ENCODE results near the gene NFS1. TPM values are rescaled to one million over a fixed set of nuclear protein-coding genes. Genes with fewer than 3 reads are reported as not detected.
A peak's percentile ranks its signal among the peaks of the same experiment; 100 is the strongest.

NFS1 gene
- total RNA-seq, 5 donors from 2014 or later (not counting 1 experiment from before 2014, with no cell fraction given), result 17.7 to 33.5 (median 31.2) TPM

GRCh38 chr20:35620818-35621559 is 78.2 kb downstream of the NFS1 start:
- Mint-ChIP-seq H3K4me3 (no peak overlapping the region), H3K9me3 (no peaks in the 10 kb centered on the region), H3K27ac (peak overlapping the region in 1 of 2 donors; percentile 44), H3K27me3 (no peaks in the 10 kb centered on the region), H3K36me3 (peaks cover 7% of the 10 kb centered on the region), H3K4me1 (peaks cover 31 to 36% (median 36%) of the 10 kb centered on the region in 3 donors)
- Histone ChIP-seq H3K9me3 (no peaks in the 10 kb centered on the region), H3K27me3 (replicated peaks in 1 of 2; ENCODE audit: control insufficient read depth in 2 of 2, extremely low read depth in 1 of 2, insufficient read depth in 2 of 2, low read length in 1 of 2) (peaks cover 0 to 4% of the 10 kb centered on the region in 2 experiments), H3K27ac (ENCODE audit: low read length) (no peak overlapping the region), H3K4me3 (ENCODE audit: control insufficient read depth in 1 of 2, extremely low read depth in 1 of 2, low read length in 1 of 2) (no peak overlapping the region), H3K36me3 (ENCODE audit: control insufficient read depth in 2 of 2, extremely low read depth in 1 of 2, insufficient read depth in 1 of 2, low read length in 1 of 2) (peaks cover 4 to 10% of the 10 kb centered on the region in 2 donors), H3K4me1 (ENCODE audit: control insufficient read depth in 1 of 2, extremely low read depth in 1 of 2, insufficient read depth in 2 of 2, low read length in 2 of 2) (peaks cover 15 to 36% of the 10 kb centered on the region in 2 experiments)
- DNase-seq, result no peak
- ChIA-PET CTCF (no interaction called here), POLR2A (no interaction called here)
- ATAC-seq (replicated peaks in 1 of 4), result no peak
- WGBS (ENCODE audit: insufficient coverage), result 94% methylated on average over 7 of the region's 11 CpGs

DNA sequence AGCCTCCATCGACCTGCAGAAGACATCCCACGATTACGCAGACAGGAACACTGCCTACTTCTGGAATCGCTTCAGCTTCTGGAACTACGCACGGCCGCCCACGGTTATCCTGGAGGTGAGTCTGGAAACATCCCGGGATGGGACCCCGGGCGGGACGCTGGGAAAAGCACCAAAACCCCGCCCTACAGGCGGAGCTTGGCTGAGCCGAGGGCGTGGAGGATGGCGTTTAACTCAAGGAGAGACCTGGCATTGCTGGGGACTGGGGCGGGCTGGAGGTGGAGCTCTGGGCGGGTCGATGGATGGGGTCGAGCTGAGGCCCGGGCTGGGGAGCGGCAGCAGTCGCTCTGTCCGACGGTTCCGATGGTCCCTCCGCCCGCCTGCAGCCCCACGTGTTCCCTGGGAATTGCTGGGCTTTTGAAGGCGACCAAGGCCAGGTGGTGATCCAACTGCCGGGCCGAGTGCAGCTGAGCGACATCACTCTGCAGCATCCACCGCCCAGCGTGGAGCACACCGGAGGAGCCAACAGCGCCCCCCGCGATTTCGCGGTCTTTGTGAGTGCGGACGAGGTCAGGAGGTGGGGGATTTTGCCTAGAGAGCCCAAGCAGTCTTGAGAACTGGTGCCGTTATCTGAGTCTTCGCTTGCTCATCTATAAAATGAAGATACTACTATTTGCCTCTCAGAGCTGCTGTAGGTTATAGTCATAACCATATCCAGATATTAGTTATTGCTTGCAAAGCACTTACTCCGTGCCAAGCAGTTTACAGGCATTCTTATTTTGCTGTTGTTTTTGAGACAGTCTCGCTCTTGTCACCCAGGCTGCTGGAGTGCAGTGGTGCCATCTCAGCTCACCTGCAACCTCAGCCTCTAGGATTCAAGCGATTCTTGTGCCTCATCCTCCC is 79.7 kb downstream of the NFS1 start:
- POLR2A ChIA-PET, result interaction anchor here (0.5 to 1.3 kb wide), 11 partner anchors 11 to 149 kb away, joined by 3 to 7 read pairs (median 3); partner anchors contain the start of genes CPNE1 (in 1 of the 2) and RBM12 (in 1 of the 2)
- H3K9me3 ChIP-seq, result no peaks in the 10 kb centered on the region
- Mint-ChIP-seq H3K27me3 (no peaks in the 10 kb centered on the region), H3K36me3 (no peaks in the 10 kb centered on the region), H3K4me1 (peaks cover 35 to 45% (median 42%) of the 10 kb centered on the region in 3 donors), H3K27ac (peak overlapping the region; percentile 50 to 84), H3K4me3 (peak overlapping the region; percentile 79 to 86 (median 83)), H3K9me3 (no peaks in the 10 kb centered on the region)
- H3K4me1 ChIP-seq (ENCODE audit: control insufficient read depth in 1 of 2, extremely low read depth in 1 of 2, insufficient read depth in 2 of 2, low read length in 2 of 2), result peaks cover 17 to 47% of the 10 kb centered on the region in 2 experiments
- peak; percentile 26 to 35 (median 33) for ATAC-seq (replicated peaks in 1 of 4)
- no peaks in the 10 kb centered on the region for H3K36me3 ChIP-seq (ENCODE audit: control insufficient read depth in 2 of 2, extremely low read depth in 1 of 2, insufficient read depth in 1 of 2, low read length in 1 of 2)
- DNase-seq, result peak; percentile 57 to 89 (median 72)
- peaks cover 0 to 4% of the 10 kb centered on the region in 2 experiments for H3K27me3 ChIP-seq (replicated peaks in 1 of 2; ENCODE audit: control insufficient read depth in 2 of 2, extremely low read depth in 1 of 2, insufficient read depth in 2 of 2, low read length in 1 of 2)
- peak overlapping the region; percentile 68 to 78 for H3K4me3 ChIP-seq (ENCODE audit: control insufficient read depth in 1 of 2, extremely low read depth in 1 of 2, low read length in 1 of 2)
- CTCF ChIA-PET, result interaction anchor here (0.6 to 2.4 kb wide), 13 partner anchors 14 to 328 kb away, joined by 3 to 17 read pairs (median 3); partner anchors contain the start of genes CPNE1 (in 1 of the 2) and RBM12 (in 1 of the 2)
- 1% methylated on average over 45 of the region's 49 CpGs for WGBS (ENCODE audit: insufficient coverage)
- peak overlapping the region; percentile 57 for H3K27ac ChIP-seq (ENCODE audit: low read length)

DNA sequence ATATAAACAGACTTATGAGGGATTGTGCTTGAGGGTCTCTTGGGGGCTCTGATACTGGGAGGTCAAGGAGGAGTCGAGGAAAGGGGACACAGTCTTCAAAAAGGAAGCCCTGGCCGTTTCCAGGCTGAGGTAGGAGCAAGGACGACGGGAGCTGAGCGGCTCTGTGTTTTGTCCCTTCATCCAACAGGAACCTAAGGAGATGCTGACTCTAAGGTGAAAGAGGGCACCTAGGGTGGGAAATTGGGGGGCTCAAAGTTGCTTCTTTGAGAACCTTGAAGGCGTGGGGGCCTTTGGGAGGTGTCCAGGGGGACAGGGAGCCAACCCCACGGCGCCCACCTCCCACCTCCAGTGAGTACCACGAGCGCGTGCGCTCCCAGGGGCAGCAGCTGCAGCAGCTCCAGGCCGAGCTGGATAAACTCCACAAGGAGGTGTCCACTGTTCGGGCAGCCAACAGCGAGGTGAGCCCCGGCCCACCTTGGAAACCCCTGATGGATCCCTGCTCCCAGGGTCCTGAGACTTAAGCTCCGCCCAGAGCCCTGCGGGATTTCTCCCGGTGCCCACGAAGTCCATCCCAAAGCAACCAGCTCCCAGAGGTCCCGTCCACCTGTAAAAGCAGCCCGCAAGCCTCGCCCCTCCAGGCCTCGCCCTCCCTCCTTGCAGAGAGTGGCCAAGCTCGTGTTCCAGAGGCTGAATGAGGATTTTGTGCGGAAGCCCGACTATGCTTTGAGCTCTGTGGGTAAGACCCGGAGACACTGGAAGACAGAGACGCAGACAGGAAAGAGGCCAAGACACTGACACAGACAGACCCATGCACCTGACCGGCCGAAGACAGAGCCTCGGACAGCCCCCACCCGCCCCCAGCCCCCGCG is 80.7 kb downstream of the NFS1 start:
- Histone ChIP-seq H3K4me1 (ENCODE audit: control insufficient read depth in 1 of 2, extremely low read depth in 1 of 2, insufficient read depth in 2 of 2, low read length in 2 of 2) (peaks cover 17 to 47% of the 10 kb centered on the region in 2 experiments), H3K27ac (ENCODE audit: low read length) (no peak overlapping the region), H3K27me3 (replicated peaks in 1 of 2; ENCODE audit: control insufficient read depth in 2 of 2, extremely low read depth in 1 of 2, insufficient read depth in 2 of 2, low read length in 1 of 2) (peaks cover 0 to 4% of the 10 kb centered on the region in 2 experiments), H3K36me3 (ENCODE audit: control insufficient read depth in 2 of 2, extremely low read depth in 1 of 2, insufficient read depth in 1 of 2, low read length in 1 of 2) (no peaks in the 10 kb centered on the region), H3K9me3 (no peaks in the 10 kb centered on the region), H3K4me3 (ENCODE audit: control insufficient read depth in 1 of 2, extremely low read depth in 1 of 2, low read length in 1 of 2) (peak overlapping the region; percentile 58 to 68)
- Mint-ChIP-seq H3K4me3 (peak overlapping the region; percentile 79 to 86 (median 83)), H3K9me3 (no peaks in the 10 kb centered on the region), H3K4me1 (peaks cover 35 to 49% (median 46%) of the 10 kb centered on the region in 3 donors), H3K27me3 (no peaks in the 10 kb centered on the region), H3K27ac (peak overlapping the region; percentile 52 to 84), H3K36me3 (no peaks in the 10 kb centered on the region)
- ChIA-PET POLR2A (interaction anchor here (0.6 to 1.3 kb wide), 7 partner anchors 12 to 124 kb away, joined by 3 to 7 read pairs (median 3); partner anchors contain the start of genes CPNE1 (in 1 of the 2) and RBM12 (in 1 of the 2)), CTCF (interaction anchor here (0.6 to 2.4 kb wide), 9 partner anchors 9 to 329 kb away, joined by 3 to 17 read pairs (median 3); partner anchors contain the start of genes CPNE1 (in 1 of the 2) and RBM12 (in 1 of the 2))
- no peak for ATAC-seq (replicated peaks in 1 of 4)
- WGBS (ENCODE audit: insufficient coverage), result 19% methylated on average over 27 of the region's 35 CpGs
- peak in 9 of 35 experiments; percentile 8 to 52 (median 26) for DNase-seq

Other genes with a start within 250 kb of the NFS1 start
- 10 to 100 TPM; 45.7 to 70.7 (median 67.4) TPM for gene CEP250, start 243.8 kb downstream of the NFS1 start, total RNA-seq
- gene C20orf173, start 169.7 kb downstream of the NFS1 start, total RNA-seq, result not detected
- gene ERGIC3, start 157.3 kb downstream of the NFS1 start, total RNA-seq, result 100 to 1,000 TPM; 135 to 180 (median 166) TPM
- gene SPAG4, start 83.5 kb downstream of the NFS1 start, total RNA-seq, result 10 to 100 TPM in 2 of 5 donors, 1 to 10 TPM in 1, under 1 TPM in 2; 0.76 to 26.4 (median 1.2) TPM
- gene CPNE1, start 34.5 kb downstream of the NFS1 start, total RNA-seq, result 100 to 1,000 TPM; 284 to 408 (median 324) TPM
- 100 to 1,000 TPM in 3 of 5 donors, 10 to 100 TPM in 2; 89.5 to 113 (median 109) TPM for gene RBM12, start 34.5 kb downstream of the NFS1 start, total RNA-seq
- gene ROMO1, start 53 bp upstream of the NFS1 start, total RNA-seq, result 10 to 100 TPM; 38.4 to 79.7 (median 62.5) TPM
- gene RBM39, start 42.9 kb upstream of the NFS1 start, total RNA-seq, result 100 to 1,000 TPM; 482 to 966 (median 536) TPM
- gene PHF20, start 72.7 kb upstream of the NFS1 start, total RNA-seq, result 100 to 1,000 TPM in 2 of 5 donors, 10 to 100 TPM in 3; 67.8 to 174 (median 68.9) TPM